OCI-M2 (cell line): ENCODE results near the gene AFAP1L1.
"Not testable (repeated sequence)": the region's sequence is repeated elsewhere in the genome, so short reads cannot be mapped to it uniquely, and the experiment has no call there.

Experiments
- DNase-seq: peaks from one replicate; lab custom pipeline; 2025; ENCODE audit not compliant: unreplicated experiment; lab: John Stamatoyannopoulos, UW

AFAP1L1 gene

DNA sequence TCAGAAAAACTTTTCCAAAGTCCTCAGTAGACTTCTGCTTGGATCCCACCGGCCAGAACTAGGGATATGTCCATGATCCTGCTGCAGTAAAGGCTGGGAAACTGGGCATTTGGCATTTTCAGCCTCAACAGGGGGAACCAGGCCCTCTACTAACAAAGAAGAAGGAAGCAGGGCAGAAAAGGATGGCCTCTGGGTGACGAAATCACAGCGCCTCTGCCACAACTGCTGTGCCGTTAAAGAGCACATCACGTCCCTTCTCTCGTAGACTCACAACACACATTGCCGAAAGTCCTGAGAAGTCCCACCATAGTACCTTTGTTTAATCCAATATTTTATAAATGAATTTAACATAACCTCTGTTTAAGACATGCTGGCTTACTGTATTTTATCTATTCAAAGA is 10.4 kb upstream of the AFAP1L1 start:
- no peak for DNase-seq

DNA sequence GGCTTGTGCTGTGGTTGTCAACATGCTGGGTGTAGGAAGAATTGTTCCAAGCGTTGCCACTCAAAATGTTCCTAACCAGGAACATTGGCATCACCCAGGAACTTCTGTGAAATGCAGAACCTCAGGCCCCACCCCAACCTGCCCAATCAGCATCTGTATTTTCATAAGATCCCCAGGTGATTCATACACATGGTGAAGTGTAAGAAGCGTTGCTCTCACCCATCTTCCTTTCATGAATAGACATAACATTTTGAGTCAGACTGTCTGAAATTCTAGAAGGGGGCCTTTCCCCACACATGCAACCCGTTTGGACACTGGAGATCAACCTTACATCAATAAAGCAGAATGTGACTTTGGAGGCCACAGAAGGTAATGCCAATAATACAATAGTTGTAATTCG is 9.3 kb upstream of the AFAP1L1 start:
- DNase-seq = no peak

DNA sequence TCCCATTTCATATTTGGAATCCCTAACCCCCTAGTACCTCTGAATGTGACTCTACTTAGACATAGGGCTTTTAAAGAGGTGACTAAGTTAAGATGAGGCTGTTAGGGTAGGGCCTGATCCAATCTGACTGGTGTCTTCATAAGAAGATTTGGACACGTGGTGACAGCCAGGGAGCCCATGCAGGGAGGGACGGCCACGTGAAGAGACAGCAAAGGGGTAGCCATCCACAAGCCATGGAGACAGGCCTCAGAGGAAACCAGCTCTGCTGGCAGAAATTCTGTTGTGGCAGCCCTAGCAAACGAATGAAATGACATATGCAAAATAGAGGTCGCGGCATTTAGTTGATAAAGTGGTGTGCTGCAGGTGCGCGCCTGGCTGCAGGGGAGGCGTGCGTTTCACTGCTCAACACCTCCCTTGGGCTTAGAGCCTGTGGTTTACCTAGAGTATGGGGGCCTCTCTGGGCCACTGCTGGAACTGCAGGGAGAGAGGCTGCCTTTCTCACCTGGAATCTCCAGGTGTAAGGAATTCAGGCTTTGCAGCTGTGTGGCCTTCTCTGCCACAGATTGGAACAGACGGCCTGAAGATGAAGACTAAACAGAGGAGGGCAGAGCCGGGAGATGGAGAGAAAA is 7.1 kb upstream of the AFAP1L1 start:
- no peak for DNase-seq

DNA sequence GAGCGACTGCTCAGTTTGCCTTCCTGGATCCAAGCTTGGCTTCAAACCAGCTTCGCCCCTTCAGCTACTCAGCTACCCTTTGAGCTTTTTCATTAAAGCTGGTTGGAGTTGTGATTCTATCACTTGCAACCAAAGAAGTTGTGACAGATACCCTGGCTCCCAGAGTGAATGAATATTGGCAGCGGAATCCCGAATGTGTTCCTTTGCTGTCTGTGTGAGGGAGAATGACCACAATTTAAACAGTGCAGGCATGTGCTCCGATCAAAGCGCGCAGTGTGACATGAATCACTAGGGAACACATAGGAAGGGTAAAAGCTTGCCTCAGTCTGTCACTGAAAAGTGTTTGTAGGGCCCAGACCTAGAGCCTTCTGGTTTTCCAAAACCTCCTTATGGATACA is 6.6 kb upstream of the AFAP1L1 start:
- DNase-seq = no peak

DNA sequence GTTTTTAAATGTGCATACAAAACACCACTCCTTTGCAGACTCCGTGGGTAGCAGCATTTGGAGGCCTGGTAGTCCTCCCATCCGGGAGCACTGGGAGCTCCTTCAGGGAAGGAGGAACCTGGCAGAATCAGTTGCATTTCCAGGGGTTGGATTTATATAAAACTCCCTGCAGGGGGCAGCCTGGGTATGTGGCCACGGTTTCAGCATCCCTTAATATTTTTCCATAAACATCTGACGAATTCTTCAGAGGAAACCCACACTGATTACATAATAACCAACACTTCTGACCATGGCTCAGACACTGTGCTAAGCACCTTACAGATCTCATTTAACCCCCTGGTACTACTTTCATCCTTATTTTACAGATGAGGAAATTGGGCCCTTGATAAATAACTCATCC is 6.1 kb upstream of the AFAP1L1 start:
- no peak for DNase-seq

DNA sequence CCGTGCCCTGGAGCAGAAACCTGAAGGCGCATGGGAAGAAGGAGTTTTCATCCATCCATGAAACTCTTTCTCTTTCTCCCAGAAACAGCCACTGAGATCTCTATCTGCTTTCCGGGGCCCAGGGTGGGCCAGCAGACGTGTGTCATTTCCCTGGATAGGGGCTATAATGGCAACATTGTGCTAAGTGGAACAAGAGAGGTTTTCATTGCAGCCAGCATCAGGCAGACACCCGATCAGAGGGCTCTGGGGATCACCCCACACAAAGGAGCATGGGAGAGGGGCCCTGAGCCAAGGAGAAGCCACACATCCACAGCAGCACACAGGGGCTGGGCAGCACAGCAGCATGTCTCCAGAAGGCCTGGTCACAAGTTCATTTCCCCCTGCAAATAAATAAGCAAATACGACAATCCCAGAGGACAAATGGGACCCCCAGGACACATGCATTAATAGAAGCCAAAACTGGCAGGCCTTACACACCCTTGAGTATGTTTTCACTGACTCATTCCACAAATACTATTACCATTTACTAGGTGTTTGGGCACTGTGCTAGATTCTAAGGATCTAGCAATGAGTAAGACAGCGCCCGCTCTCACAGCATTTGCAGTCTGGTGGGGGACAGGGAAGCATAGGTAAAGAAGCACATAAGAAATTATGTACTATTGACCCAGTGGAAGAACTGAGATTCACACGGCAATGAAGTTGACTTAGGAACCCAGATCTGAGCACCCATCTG is 4.3 kb upstream of the AFAP1L1 start:
- DNase-seq = no peak

DNA sequence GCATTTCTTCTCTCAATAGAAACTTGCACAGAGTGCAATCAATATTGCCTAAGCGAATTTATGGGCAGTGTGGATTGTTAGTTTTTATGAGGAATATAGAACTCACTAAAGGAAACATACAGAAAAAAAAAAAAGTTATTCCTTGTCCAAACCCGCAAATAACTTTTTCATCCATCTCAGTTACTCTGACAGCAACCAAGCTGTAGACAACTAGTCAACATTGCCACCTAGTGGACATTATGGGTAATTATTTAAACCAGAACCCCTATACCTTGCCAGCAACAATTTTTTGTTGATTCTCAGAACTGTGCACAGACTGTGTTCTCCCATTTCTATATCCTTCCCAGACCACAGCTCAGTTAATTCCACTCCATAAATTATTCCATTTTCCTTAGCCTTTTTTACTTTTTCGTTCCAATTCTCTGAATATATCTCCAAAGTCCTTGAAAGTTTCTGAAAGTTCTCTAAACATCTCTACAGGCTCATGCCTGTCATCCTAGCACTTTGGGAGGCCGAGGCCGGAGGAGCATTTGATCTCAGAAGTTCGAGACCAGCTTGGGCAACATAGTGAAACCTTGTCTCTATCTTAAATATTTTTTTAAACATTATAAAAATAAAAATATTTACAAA is 2.6 kb upstream of the AFAP1L1 start:
- peak; percentile 14 for DNase-seq

DNA sequence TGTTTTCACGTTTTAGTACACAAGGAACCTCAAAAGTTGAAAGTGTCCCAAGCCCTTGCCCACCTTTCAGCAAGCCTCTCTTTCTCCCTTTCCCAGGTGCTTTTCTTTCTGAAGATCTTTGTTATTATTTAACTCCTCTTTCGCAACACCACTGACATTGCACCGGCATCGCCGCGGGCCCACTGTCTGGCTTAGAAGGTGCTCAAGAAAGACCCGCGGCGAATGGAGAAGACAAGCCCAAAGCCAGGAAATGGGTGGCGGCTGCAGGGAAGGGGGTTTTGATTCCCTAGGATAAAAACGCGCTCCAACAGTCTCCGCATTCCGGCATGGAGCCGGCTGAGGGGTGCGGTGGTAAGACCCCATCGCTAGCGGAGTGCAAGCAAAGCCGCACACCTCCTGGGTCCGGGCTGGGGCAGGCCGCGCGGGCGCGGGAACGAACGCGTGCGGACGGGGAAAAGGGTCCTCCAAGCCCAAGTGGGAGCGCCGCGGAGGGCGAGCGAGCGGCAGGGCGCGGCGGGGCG is 404 bp upstream of the AFAP1L1 start:
- DNase-seq = no peak

DNA sequence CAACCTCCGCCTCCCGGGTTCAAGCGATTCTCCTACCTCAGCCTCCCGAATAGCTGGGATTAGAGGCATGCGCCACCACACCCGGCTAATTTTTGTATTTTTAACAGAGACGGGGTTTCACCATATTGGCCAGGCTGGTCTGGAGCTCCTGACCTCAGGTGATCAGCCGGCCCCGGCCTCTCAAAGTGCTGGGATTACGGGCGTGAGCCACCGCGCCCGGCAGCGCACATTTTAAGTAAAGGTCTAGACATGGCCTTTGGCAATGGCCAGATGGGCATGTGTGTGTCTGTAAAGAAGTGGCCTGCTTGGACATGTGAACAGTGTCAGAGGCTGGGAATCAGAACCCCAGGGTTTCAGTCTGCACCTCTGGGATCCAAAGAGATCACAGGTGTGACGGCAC is 1.1 kb downstream of the AFAP1L1 start:
- DNase-seq = not testable (repeated sequence)

DNA sequence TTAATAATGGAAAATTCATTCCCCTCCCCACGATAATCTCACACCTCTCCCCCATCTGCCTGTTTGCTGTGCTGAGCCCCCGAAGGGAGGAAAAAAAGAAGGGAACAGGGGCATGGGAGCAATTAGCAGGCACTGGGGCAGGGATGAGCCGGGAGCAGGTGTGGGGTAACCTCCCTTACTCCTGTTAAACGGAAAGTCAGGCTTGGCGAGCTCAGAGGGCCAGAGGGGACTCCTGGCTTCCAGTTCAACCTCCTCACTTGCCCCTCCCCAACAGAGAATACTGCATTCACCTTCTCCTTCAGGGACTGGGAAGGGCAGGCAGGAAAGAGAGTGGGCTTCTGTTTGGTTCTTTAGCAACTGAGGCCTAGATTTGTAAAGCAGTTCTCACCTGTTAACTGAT is 1.6 kb downstream of the AFAP1L1 start:
- no peak for DNase-seq

DNA sequence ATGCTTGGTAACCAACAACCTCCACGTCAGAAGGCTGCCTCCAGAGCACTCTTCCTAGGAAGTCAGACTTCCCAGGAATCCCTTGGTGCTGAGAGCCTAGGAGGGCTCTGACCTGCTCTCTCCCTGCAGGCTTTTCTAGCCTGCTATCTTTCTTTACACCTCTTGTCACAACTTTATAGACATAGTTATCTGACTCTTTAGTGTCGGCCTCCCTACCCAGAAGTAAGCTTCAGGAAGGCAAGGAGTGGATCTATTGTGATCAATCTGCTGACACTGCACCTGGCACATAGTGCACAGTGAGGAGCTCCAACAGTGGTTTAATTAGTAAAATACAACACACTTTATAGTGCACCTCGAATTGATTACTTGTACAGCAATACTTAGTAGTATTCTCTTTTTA is 2.3 kb downstream of the AFAP1L1 start:
- DNase-seq = no peak

DNA sequence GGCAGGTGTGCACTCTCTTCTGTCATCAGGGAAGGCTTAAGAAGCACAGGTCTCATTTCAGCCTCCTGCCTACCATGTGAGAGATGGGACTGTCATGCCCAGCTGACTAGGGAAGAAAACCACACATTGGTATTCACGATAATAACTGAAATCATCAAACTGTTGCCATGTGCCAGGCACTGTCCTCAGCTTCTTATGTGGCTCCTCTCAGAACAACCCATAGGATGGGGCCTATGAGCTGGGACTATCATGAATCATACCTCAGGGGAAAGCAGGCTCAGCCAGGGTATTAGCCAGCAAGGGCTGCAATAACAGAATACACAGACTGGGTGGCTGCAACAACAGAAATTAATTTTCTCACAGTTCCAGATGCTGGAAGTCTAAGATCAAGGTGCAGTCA is 3.3 kb downstream of the AFAP1L1 start:
- no peak for DNase-seq

DNA sequence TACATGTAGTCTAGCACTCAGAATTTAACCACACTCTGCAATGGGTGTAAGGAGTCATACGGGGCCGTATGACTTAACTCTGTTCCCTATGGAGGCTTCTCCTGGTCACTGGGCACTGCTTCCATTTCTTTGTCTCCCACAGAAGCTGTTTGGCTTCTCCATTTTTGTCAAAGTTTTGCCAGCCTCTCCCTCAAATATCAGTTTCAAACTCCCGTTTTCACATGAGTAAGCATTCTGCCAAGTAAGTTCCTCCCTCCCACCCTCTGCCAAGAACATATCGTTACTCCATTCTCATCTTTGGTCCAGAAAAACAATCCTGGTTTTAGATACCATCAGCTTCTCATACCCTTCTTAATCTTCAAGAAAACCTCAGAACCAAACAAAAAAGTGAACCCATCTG is 6.1 kb downstream of the AFAP1L1 start:
- no peak for DNase-seq

DNA sequence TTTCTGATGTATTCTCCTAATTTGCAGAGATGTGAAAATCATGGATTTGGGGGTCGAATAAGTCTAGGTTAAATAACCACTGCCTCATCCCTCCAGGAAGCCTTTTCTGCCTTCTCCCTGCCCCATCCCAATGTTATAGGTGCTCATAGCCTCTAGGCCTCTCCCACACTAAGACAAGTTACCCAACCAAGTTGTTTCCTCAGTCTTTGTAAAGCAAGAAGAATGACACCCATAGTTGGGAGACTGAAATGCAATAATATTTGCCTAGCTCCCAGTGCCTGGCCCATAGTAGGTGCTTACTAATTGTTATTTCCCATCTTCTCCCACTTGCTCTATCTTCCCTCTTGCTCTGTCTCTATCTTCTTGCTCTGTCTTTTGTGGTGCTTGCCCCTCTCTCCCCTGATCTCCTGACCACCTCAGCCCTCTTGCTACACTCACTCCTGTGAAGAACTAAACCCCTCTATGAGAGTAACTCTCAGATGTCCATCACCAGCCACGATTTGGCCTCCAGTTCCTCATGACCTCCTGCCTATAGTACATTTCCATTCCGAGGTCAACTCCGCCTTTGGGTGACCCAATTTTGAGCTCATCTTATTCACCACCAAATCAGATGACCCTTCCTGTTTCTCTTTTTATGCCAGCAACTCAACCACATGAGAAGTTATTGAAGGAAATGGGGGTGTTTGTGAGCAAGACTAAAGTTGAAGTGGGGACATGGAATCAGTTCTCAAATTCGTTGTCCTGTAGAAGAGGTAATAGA is 7.0 kb downstream of the AFAP1L1 start:
- DNase-seq = no peak

DNA sequence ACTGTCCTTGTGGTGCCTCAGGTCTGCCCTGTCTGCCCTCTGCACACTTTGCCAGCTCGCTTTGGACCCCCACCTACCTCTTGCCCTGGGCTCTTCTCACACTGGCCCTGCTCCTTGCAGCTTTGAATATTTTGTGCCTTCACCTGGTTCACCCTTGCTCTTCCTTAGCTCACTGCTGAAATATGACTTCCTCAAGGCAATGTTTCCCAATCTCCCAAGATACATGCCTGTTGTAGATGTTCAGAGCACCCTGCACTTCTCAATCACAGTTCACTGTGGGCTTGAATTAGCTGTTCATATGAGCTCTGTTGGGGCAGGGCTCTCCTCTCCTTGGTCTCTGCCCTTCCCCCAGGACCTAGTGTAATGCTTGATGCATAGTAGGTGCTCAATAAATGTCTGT is 8.0 kb downstream of the AFAP1L1 start:
- no peak for DNase-seq

DNA sequence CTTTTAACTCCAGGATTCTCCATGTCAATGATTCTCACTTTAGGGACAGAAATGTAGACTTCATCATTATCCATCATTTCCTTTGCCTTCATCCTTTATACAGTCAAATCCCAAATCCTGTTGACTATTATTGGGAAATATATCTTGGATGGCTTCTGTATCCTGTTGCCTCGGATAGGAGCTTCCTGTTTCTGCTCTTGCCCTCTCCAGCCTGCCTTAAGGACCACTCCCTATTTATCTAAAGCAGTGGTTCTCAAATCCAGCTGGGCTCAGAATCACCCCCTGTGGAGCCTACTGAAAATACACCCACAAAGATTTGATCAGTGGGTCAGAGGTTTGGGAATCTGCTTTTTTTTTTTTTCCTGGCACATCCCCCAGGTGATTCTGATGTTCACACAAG is 8.5 kb downstream of the AFAP1L1 start:
- DNase-seq = no peak

DNA sequence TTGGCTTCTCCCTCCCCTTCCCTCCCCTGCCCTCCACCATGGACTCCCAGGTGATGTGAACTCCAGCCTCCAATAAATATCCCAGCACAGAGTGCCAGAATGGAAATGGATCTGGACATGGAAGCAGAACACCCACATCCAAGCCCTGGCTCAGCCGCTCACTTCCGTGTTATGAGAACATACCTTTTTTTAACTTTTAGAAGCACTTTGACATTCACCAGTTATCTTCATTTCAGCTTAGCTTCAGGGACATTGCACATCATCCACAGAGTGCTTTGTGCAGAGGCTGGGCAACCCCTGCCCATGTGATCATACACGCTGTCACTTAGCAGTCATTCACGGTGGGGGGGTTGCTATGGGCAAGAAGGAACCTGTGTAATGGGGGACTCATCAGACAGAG is 9.1 kb downstream of the AFAP1L1 start:
- no peak for DNase-seq

DNA sequence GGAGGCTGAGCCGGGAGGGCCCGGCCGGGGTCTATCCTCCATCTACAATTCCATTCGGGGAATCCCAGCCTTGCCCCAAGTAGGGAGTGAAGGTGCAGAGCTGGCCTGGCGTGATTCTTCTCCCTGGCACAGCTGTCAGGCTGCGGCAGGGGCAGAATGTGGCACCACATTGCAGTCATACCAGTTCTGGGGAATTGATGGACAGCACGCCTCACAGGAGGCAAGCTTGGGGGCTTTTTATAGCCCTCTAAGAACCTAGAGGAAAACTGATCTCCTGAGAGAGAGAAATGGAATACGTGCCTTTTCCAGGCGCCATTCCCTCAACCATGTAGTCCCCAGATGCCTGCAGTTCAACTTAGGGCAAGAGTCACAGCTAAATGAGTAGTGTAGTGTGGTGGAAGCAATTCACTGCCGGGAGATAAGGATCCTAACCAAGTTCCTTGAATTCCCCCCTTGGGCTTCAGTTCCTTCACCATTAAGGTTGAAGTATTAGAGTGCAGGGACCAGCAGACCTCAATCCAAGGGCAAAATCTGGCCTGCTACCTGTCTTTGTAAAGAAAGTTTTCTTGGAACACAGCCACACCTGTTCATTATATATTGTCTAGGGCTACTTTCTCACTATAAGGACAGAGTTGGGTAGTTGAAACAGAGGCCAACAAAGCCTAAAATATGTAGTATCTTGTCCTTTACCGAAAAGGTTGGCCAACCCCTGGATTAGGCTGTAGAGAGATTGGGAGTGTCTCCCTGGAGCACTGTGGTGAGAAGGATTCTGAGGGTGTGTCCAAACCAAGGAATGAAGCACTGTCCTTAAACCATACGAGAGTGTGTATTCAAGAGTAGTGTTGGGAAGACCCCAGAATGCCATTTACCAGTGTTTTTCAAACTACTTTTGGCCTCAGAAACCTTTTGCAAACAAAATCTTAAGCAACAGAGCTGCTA is 10.6 kb downstream of the AFAP1L1 start:
- DNase-seq = no peak

DNA sequence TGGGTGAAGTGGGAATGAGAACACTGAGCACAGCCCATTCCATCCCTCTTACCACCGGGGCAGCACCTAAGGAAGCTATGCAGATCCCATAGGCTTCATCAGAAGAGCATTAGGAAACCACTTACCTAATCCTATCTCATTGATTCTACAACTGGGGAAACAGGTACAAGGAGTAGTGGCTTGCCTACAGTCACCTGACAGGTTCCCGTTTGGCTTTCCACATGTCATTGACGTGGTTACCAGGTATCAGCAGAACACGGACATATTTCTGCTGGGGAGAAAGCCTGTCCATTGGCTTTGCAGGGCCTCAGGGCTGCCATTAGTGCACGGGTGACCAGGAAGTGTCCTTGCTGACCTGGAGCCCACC is 11.3 kb downstream of the AFAP1L1 start:
- DNase-seq = no peak

DNA sequence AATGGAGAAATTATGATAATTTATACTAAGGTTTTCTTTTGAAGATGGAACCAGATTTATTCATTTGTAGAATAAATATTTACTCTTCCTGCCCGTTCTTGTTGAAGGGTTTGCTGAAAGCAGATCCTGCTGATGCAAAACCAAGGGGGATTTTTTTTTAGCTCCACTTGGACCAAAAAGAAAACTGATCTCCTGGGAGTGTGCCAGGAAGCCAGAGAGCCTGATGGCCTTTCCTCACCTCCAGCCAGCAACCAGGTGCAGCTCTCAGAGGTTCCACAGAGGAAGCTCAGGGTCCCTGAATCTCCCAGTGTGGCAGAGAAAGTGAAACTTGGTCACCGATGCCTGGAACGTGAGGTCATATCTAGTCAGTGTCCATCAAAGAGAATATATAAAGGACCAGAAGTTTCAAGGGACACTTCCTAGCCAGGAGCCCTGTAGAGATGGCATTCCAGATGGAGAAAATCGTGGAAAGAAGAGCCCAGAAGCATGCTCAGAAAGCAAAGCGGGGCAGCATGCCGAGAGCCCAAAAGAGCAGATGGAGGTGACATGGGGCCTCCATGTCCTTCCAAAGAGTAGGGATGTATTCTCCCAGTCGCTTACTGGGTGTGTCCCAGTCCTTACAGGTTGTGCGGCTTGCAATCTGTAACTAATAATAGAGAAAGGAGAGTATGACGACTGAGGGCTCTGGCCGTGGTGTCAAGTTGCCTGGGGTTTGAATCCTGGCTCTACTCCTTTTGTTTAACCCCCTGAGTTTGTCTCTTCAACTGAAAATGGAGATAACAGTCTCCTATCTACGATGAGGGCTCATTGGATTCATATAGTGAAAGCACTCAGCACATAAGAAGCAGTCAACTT is 12.2 kb downstream of the AFAP1L1 start:
- DNase-seq = no peak
